SK-MEL-5 (cell line): ENCODE results near the gene CSF2RB. TPM values are rescaled to one million over a fixed set of nuclear protein-coding genes. Genes with fewer than 3 reads are reported as not detected.
A peak's percentile ranks its signal among the peaks of the same experiment; 100 is the strongest.

ENCODE experiments used
- DNase-seq: peaks from one replicate; pipeline ENCODE4 v3.0.0-alpha.2; 2016; ENCODE audit warnings: low read depth, low spot score
- in situ Hi-C: cut with HindIII; loops from 2 replicates; pipeline ENCODE4 v1.10.0; 2016; ENCODE audit warnings: low sequenced_read_pairs, high pct_unique_total_duplicates, low pct_unique_long_range_greater_than_20kb
- total RNA-seq: library from RNA; depleted of rRNA; stranded (reverse); fragments of >200 nt; shearing (Covaris generic); gene quantifications from 2 replicates; pipeline ENCODE4 v1.2.3, GENCODE V29; 2014

Gene CSF2RB
- total RNA-seq, 1 experiment from 2014 or later: not detected

GRCh38 chr22:36928196-36928595 lies 14.8 kb downstream of the CSF2RB start:
- no peak for DNase-seq
- in situ Hi-C loops: no loop called here

DNA sequence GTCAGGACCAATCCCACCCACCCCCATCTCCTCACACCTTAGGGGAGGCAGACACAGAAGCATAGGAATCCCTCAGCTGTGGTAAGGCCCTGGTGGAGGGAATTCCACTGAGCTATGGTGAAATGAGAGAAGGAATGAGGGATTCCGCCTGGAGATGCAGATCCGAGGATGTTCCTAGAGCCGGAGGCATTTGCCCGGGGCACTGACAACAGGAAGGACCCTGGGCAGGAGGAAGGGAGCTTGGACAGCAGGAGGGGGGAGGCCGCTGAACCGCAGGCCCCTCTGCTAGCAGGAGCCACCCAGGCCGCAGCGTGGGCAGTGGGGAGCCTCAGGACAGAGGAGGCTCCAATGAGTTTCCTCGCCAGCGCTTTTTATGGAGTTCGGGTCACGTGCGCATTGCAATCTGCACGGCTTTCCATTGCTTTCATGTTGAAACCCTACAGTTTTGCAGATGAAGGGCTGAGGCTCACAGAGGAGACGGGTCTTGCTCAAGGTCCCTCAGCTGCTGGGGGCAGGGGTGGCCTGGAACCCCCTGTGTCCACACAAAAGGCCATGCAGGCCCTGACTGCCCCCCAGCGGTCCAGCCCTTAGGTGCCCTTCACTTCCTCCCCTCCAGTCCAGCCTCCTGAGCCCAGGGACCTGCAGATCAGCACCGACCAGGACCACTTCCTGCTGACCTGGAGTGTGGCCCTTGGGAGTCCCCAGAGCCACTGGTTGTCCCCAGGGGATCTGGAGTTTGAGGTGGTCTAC lies 15.5 kb downstream of the CSF2RB start:
- in situ Hi-C loops: no loop called here

DNA sequence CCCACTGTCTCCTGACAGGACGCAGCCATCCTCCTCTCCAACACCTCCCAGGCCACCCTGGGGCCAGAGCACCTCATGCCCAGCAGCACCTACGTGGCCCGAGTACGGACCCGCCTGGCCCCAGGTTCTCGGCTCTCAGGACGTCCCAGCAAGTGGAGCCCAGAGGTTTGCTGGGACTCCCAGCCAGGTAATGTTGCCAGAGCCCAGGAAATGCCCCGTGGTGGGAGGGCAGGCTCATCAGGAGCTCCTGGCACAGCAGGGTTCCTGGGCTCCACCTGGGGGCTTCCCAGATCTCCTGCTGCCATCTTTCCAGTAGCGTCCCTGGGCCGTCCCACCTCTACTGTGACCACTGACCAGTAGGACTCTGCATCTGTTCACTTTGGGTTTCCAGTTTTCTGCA lies 16.2 kb downstream of the CSF2RB start:
- DNase-seq: no peak
- in situ Hi-C loops: no loop called here

More for the DNA sequence above, 15.5 kb downstream of the CSF2RB start:
- DNase-seq: no peak

DNA sequence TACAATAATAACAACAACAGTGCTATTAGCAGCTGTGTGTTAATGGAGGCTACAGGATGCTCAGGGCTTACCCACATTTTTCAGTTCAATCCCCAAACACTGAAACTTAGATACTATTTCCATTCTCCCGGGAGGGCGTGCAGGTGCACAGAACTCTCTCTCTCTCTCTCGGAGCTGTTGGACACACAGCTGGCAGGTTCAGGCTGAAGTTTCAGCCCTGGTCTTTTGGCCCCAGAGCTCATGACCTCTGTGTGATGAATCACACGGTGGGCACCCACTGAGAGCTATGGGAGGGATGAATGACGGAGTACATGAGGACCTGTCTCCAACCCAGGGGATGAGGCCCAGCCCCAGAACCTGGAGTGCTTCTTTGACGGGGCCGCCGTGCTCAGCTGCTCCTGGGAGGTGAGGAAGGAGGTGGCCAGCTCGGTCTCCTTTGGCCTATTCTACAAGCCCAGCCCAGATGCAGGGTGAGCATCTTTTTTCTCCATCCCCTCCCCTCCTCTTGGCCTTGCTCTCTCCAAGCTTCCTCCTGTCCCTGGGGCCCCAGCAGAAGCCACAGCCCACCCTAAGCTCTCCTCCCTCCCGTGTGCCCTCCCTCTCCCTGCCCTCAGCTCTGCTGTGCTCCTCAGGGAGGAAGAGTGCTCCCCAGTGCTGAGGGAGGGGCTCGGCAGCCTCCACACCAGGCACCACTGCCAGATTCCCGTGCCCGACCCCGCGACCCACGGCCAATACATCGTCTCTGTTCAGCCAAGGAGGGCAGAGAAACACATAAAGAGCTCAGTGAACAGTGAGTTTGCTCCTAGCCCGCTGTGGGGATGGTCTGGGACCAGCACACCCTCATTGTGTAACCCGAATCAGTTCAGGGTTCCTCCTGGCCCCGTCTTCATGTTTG lies 16.9 kb downstream of the CSF2RB start:
- in situ Hi-C loops: no loop called here
- DNase-seq: no peak

- no peak for DNase-seq
- in situ Hi-C loops: no loop called here
Measured at GRCh38 chr22:36931446-36931845, 18.0 kb downstream of the CSF2RB start.

GRCh38 chr22:36933629-36934417 lies 20.4 kb downstream of the CSF2RB start:
- no peak for DNase-seq
- in situ Hi-C loops: no loop called here

GRCh38 chr22:36934418-36935312 lies 21.2 kb downstream of the CSF2RB start:
- in situ Hi-C loops: no loop called here
- no peak for DNase-seq

GRCh38 chr22:36935313-36935610 lies 21.8 kb downstream of the CSF2RB start:
- in situ Hi-C loops: no loop called here
- DNase-seq: no peak

DNA sequence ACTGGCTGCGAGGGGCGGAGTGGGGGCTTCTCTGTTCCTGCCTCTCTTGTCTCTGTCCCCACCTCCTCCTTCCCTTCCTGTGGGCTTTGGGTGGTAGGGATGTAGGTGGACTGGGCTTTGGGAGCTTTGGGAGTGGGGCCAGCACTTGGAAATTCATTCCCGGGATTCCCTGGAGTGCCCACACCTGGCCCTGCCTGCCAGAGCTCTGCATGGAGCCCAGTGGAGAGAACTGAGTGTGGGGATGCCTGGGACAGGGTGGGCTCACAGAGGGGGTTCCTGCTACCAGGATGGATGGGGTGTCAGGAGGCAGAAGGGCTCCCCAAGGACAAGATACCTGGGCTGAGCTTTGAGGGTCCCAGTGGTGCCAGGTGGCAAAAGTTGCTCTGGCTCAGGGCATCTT lies 22.3 kb downstream of the CSF2RB start:
- DNase-seq: no peak
- in situ Hi-C loops: no loop called here

- in situ Hi-C loops: no loop called here
- no peak for DNase-seq
Measured at GRCh38 chr22:36936362-36937116, 23.1 kb downstream of the CSF2RB start.

GRCh38 chr22:36937319-36938027 lies 24.0 kb downstream of the CSF2RB start:
- in situ Hi-C loops: no loop called here
- DNase-seq: no peak

DNA sequence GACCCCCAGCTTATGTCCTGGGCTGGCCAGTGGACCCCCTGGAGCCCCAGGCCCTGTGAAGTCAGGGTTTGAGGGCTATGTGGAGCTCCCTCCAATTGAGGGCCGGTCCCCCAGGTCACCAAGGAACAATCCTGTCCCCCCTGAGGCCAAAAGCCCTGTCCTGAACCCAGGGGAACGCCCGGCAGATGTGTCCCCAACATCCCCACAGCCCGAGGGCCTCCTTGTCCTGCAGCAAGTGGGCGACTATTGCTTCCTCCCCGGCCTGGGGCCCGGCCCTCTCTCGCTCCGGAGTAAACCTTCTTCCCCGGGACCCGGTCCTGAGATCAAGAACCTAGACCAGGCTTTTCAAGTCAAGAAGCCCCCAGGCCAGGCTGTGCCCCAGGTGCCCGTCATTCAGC lies 24.6 kb downstream of the CSF2RB start:
- in situ Hi-C loops: no loop called here
- no peak for DNase-seq

GRCh38 chr22:36938886-36939285 lies 25.5 kb downstream of the CSF2RB start:
- in situ Hi-C loops: no loop called here
- no peak for DNase-seq

- in situ Hi-C loops: no loop called here
- DNase-seq: no peak
Measured at GRCh38 chr22:36940676-36941075, 27.2 kb downstream of the CSF2RB start.

- no peak for DNase-seq
- in situ Hi-C loops: no loop called here
Measured at GRCh38 chr22:36942556-36942955, 29.1 kb downstream of the CSF2RB start.

GRCh38 chr22:36946421-36947158 lies 33.2 kb downstream of the CSF2RB start:
- peak; percentile 35 for DNase-seq
- in situ Hi-C loops: no loop called here
